ENCODE measurements around the gene PANX1. TPM values are rescaled to one million over a fixed set of nuclear protein-coding genes. Genes with fewer than 3 reads are reported as not detected.
A peak's percentile ranks its signal among the peaks of the same experiment; 100 is the strongest.

PANX1 gene
- total RNA-seq, 1 donor from 2014 or later: 42.1 TPM

DNA sequence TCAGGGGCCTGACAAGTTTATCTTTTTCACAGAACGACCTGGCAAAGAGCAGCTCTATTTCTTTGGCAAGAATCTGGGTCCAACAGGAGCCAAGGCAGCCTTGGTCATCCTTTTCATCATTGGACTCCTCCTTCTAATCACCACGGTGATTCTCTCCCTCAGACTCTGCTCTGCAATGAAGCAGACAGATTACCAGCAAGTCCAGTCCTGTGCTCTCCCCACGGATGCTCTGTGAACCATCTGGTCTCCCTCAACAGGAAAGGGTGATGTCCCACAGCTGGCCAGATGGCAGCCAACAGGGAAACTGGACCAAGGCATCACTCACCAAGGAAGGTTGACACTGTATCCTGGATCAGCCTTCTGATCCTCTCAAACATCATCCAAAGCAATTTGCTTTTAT, 17.0 kb upstream of the PANX1 start:
- Histone ChIP-seq H2AFZ (ENCODE audit: low read depth, low read length) (no peak overlapping the region), H3K4me2 (ENCODE audit: low read length) (no peak overlapping the region), H3K9ac (ENCODE audit: low read length) (no peak overlapping the region), H4K20me1 (ENCODE audit: insufficient read depth, low read length) (no peaks in the 10 kb centered on the region), H3K4me1 (ENCODE audit: insufficient read depth, low read length) (peaks cover 3% of the 10 kb centered on the region), H3K4me3 (ENCODE audit: insufficient read depth, low read depth, low read length) (no peak overlapping the region), H3K27ac (ENCODE audit: low read depth, low read length) (no peak overlapping the region), H3K27me3 (ENCODE audit: insufficient read depth, low read length) (no peaks in the 10 kb centered on the region), H3K79me2 (ENCODE audit: insufficient read depth, low read length) (no peaks in the 10 kb centered on the region), H3K36me3 (ENCODE audit: insufficient read depth, low read length) (no peaks in the 10 kb centered on the region), H3K9me3 (ENCODE audit: insufficient read depth, low read depth, low read length) (no peaks in the 10 kb centered on the region)
- FAIRE-seq: no peak
- Mint-ChIP-seq H3K36me3 (ENCODE audit: low read depth, unreplicated experiment) (no peaks in the 10 kb centered on the region), H3K4me3 (ENCODE audit: unreplicated experiment) (no peak overlapping the region), H3K9me3 (ENCODE audit: unreplicated experiment) (no peaks in the 10 kb centered on the region), H3K27me3 (ENCODE audit: low read depth, unreplicated experiment) (peaks cover 2% of the 10 kb centered on the region), H3K4me1 (ENCODE audit: low read depth, unreplicated experiment) (peaks cover 26% of the 10 kb centered on the region), H3K27ac (ENCODE audit: unreplicated experiment) (peak overlapping the region; percentile 55)
- DNase-seq (ENCODE audit: low read depth): no peak
- TF ChIP-seq, protein P1, sequence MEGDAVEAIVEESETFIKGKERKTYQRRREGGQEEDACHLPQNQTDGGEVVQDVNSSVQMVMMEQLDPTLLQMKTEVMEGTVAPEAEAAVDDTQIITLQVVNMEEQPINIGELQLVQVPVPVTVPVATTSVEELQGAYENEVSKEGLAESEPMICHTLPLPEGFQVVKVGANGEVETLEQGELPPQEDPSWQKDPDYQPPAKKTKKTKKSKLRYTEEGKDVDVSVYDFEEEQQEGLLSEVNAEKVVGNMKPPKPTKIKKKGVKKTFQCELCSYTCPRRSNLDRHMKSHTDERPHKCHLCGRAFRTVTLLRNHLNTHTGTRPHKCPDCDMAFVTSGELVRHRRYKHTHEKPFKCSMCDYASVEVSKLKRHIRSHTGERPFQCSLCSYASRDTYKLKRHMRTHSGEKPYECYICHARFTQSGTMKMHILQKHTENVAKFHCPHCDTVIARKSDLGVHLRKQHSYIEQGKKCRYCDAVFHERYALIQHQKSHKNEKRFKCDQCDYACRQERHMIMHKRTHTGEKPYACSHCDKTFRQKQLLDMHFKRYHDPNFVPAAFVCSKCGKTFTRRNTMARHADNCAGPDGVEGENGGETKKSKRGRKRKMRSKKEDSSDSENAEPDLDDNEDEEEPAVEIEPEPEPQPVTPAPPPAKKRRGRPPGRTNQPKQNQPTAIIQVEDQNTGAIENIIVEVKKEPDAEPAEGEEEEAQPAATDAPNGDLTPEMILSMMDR (IDR thresholded peaks at IDR 0.05; ENCODE audit: insufficient read depth, low read depth, low read length): no peak
- no peak for TF ChIP-seq EZH2 (IDR thresholded peaks at IDR 0.05; ENCODE audit: insufficient read depth, low read length)

DNA sequence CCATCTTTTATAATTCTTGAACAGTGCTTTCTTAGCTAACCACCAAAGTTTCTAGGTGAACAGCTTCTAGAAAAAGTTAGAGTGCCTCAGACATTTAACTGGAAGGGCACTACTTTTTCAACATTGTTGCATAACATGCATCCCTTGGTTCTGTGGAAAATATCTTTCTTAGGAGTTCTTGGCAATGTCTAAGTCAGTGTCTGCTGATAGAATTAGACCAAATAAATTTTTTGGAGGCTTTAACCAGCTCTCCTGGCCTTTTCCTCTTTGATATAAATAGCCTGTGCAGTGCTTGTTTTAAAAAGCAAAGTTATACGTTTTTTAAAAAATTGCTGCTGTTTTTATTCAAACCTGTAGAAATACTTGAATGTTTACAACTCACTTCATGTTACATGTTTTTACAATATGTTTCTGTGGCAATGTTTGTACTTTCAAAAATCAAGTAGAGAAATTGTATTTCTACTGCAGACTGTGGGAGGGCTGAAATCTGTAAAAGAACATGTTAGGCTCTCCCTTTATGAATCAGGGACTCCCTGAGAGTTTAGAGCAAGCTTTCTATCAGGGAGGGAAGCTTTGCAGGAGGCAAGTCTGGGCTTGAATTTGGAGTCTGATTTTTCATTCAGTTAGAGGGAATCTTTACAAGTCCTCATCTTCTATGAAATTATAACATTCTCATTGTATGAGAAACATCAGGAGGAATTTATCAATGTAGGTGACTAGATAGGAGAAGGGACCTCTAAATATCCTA, 16.3 kb upstream of the PANX1 start:
- no peaks in the 10 kb centered on the region for H3K27me3 ChIP-seq (ENCODE audit: insufficient read depth, low read length)
- H3K9ac ChIP-seq (ENCODE audit: low read length): no peak overlapping the region
- H3K4me3 ChIP-seq (ENCODE audit: insufficient read depth, low read depth, low read length): no peak overlapping the region
- no peaks in the 10 kb centered on the region for H3K9me3 ChIP-seq (ENCODE audit: insufficient read depth, low read depth, low read length)
- no peak overlapping the region for H3K4me2 ChIP-seq (ENCODE audit: low read length)
- FAIRE-seq: no peak
- Mint-ChIP-seq H3K36me3 (ENCODE audit: low read depth, unreplicated experiment) (no peaks in the 10 kb centered on the region), H3K4me1 (ENCODE audit: low read depth, unreplicated experiment) (peaks cover 26% of the 10 kb centered on the region), H3K4me3 (ENCODE audit: unreplicated experiment) (no peak overlapping the region), H3K27ac (ENCODE audit: unreplicated experiment) (peak overlapping the region; percentile 21), H3K9me3 (ENCODE audit: unreplicated experiment) (peaks cover 1% of the 10 kb centered on the region), H3K27me3 (ENCODE audit: low read depth, unreplicated experiment) (peaks cover 2% of the 10 kb centered on the region)
- no peak overlapping the region for H3K27ac ChIP-seq (ENCODE audit: low read depth, low read length)
- H3K79me2 ChIP-seq (ENCODE audit: insufficient read depth, low read length): no peaks in the 10 kb centered on the region
- no peak for DNase-seq (ENCODE audit: low read depth)
- no peak overlapping the region for H2AFZ ChIP-seq (ENCODE audit: low read depth, low read length)
- H3K4me1 ChIP-seq (ENCODE audit: insufficient read depth, low read length): peaks cover 6% of the 10 kb centered on the region
- H4K20me1 ChIP-seq (ENCODE audit: insufficient read depth, low read length): no peaks in the 10 kb centered on the region
- H3K36me3 ChIP-seq (ENCODE audit: insufficient read depth, low read length): no peaks in the 10 kb centered on the region
- TF ChIP-seq EZH2 (IDR thresholded peaks at IDR 0.05; ENCODE audit: insufficient read depth, low read length): no peak
- TF ChIP-seq, protein P1 (IDR thresholded peaks at IDR 0.05; ENCODE audit: insufficient read depth, low read depth, low read length): no peak

DNA sequence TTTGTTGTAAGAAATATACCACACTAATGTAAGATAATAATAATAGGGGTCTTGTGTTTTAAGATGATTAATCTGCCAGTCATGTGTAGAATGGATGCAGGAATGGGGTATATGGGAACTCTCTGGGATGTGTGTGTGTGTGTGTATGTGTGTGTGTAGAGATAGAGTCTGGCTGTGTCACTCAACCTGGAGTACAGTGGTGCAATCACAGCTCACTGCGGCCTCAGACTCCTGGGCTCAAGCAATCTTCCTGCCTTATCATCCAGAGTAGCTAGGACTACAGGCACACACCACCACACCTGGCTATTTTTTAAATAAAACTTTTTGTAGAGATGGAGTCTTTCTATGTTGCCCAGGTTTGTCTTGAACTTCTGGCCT, 11.5 kb upstream of the PANX1 start:
- H2AFZ ChIP-seq (ENCODE audit: low read depth, low read length): no peak overlapping the region
- FAIRE-seq (no peak), DNase-seq (ENCODE audit: low read depth) (no peak)
- Mint-ChIP-seq H3K4me3 (ENCODE audit: unreplicated experiment) (no peak overlapping the region), H3K27ac (ENCODE audit: unreplicated experiment) (no peak overlapping the region), H3K27me3 (ENCODE audit: low read depth, unreplicated experiment) (peaks cover 2% of the 10 kb centered on the region), H3K9me3 (ENCODE audit: unreplicated experiment) (peaks cover 10% of the 10 kb centered on the region), H3K36me3 (ENCODE audit: low read depth, unreplicated experiment) (no peaks in the 10 kb centered on the region), H3K4me1 (ENCODE audit: low read depth, unreplicated experiment) (peaks cover 24% of the 10 kb centered on the region)
- no peak overlapping the region for H3K9ac ChIP-seq (ENCODE audit: low read length)
- no peaks in the 10 kb centered on the region for H4K20me1 ChIP-seq (ENCODE audit: insufficient read depth, low read length)
- no peak overlapping the region for H3K4me2 ChIP-seq (ENCODE audit: low read length)
- no peak for TF ChIP-seq EZH2 (IDR thresholded peaks at IDR 0.05; ENCODE audit: insufficient read depth, low read length)
- TF ChIP-seq, protein P1 (IDR thresholded peaks at IDR 0.05; ENCODE audit: insufficient read depth, low read depth, low read length): no peak
- no peaks in the 10 kb centered on the region for H3K9me3 ChIP-seq (ENCODE audit: insufficient read depth, low read depth, low read length)
- no peak overlapping the region for H3K4me3 ChIP-seq (ENCODE audit: insufficient read depth, low read depth, low read length)
- no peaks in the 10 kb centered on the region for H3K36me3 ChIP-seq (ENCODE audit: insufficient read depth, low read length)
- H3K4me1 ChIP-seq (ENCODE audit: insufficient read depth, low read length): peaks cover 26% of the 10 kb centered on the region
- no peaks in the 10 kb centered on the region for H3K27me3 ChIP-seq (ENCODE audit: insufficient read depth, low read length)
- no peaks in the 10 kb centered on the region for H3K79me2 ChIP-seq (ENCODE audit: insufficient read depth, low read length)
- H3K27ac ChIP-seq (ENCODE audit: low read depth, low read length): no peak overlapping the region

Measured in astrocyte (in vitro differentiated cells and primary cell).